Stimulated activated CD4-positive, alpha-beta T cell treated with anti-CD3 and anti-CD28 coated beads, Interleukin-4, amount 100 ng/mL, for 48 hours (primary cell): Measurements from ENCODE around the gene AIFM2.
"Not testable (repeated sequence)": the region's sequence is repeated elsewhere in the genome, so short reads cannot be mapped to it uniquely, and the experiment has no call there.

ENCODE experiments used
- DNase-seq, 2 donors: peaks; one replicate each; pipeline ENCODE4 v3.0.0-alpha.2; 2020; ENCODE audit warnings: low read depth in 2 of 2

The AIFM2 gene

DNA sequence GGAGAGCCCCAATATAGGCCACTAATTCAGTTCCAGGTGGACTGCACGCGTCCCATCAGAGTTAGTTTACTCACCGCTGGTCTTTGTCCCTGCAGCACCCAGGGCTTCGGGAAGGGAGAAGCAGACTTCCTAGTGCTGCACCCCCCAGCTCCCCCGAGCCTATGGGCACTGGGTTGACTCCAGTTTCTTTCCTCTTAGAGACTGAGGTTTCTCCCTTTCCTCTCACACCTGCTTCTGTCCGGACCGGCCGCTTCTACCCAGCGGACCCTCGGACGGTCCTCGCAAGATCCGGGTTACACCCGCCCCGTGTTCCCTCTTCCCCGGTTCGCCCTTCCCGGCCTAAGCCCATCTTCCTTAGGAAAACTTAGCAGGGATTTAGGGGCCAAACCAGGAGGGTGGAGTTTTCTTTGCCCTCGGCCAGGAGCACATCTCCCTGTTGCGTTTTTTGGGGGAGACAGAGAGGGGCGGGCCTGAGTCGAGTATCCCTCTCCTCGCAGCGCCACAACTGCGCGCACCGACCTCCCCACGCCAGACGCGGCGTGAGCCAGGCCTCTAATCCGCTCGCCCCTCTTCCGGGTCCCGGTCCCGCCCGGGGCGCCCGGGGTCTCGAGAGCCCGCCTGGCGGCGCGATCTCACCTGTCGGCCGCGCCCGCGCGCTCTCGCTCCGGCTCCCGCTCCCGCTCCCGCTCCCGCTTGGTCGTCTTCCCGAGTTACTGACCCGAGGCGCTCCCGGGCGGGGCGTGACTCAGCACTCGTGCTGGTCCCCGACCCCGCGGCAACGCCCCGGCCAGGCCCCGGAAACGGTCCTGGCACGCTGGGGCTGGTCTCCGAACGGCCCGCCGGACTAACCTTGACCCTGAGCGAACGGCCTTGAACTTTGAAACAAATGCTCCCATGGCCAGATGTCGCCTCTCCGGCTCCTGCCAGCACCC is at the start of gene AIFM2:
TSS of gene AIFM2 (minus strand) at position 728 of the 932 bp plus-strand sequence. CDS start 8,741 bp downstream, outside the sequence.
- DNase-seq, result peak in 1 of 2 donors; percentile 14

DNA sequence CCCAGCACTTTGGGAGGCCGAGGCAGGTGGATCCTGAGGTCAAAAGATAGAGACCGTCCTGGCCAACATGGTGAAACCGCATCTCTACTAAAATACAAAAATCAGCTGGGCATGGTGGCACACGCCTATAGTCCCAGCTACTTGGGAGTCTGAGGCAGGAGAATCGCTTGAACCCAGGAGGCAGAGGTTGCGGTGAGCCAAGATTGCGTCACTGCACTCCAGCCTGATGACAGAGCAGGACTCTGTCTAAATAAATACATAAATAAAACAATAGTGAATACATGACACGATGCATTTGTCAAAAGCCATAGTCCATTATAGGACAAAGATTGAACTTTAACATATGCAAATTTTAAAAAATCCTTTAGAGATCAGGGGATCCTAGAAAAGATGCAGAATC is 46.6 kb upstream of the AIFM2 start:
- not testable (repeated sequence) for DNase-seq

GRCh38 chr10:70178139-70178725 is 45.6 kb upstream of the AIFM2 start:
- DNase-seq, result no peak

- DNase-seq, result no peak
These were observed 43.8 kb upstream of the AIFM2 start for GRCh38 chr10:70176441-70176840.

DNA sequence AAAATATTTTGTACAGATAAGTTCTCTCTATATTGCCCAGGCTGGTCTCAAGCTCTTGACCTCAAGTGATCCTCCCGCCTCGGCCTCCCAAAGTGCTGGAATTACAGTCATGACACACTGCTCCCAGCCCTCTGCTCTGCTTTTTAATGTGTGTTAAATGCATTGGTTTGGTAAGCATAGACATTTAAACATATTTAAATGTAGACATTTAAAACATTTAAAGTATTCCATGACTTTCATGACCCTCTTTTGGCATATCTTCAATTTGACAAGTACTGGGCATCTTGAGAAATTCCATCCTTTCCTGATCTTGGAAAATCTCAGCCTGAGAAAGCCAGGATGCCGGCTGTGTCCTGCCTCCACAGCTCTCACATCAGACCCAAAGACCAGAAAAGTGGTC is 42.9 kb upstream of the AIFM2 start:
- DNase-seq, result no peak

- DNase-seq, result no peak
These were observed 41.6 kb upstream of the AIFM2 start for GRCh38 chr10:70174058-70174741.

- no peak for DNase-seq
These were observed 37.2 kb upstream of the AIFM2 start for GRCh38 chr10:70169649-70170364.

DNA sequence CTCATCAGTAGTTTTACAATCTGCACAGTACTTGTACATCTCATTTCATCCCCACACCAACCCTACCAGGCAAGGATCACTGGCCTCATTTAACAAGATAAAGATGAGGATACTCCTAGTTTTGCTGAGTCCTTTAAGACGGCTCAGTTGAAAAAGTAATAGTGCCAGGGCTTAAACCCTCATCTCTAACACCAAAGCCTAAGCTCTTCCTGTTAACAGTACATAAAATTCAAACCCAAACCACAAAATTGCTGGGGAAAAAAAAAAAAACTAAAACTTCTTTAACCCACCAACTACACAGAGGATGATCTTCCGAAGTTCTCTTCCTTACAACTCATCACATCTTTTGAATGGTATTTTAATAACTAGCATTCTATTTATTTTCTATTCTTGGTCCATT is 36.4 kb upstream of the AIFM2 start:
- DNase-seq, result no peak

- no peak for DNase-seq
These were observed 34.6 kb upstream of the AIFM2 start for GRCh38 chr10:70167246-70167645.

DNA sequence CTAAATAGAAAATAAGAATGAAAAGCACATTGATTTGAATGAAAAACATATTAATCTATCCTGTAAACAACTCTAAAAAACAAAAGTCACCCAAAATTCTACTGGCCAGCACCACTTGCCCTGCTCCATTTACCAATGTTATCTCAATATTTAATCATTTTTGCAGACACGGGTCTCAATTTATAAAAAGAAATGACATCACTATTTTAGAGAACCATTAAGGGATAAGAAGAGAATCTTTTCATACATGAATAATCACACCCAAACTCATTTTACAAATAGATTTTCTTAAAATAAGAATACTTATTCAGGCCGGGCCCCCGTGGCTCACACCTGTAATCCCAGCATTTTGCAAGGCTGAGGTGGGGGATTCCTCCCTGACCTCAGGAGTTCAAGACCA is 33.8 kb upstream of the AIFM2 start:
- DNase-seq, result no peak

DNA sequence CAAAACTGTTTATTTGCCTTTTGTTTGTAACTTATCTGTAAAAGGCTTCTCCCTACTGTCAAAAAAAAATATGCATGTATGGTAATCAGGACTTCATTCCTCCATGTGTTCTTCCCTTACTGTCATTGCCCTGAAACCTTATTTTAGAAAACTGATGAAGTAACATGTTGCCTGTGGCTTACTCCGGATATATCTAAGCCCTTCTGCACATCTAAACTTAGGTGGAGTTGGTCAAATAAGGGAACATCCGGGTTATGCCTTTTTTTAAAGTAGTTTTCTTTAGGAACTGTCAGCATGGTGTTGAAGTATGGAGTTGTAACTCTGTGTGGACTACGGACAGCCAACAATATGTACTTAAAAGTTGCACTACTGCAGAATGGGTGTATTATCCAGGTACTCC is 31.5 kb upstream of the AIFM2 start:
- DNase-seq, result no peak

DNA sequence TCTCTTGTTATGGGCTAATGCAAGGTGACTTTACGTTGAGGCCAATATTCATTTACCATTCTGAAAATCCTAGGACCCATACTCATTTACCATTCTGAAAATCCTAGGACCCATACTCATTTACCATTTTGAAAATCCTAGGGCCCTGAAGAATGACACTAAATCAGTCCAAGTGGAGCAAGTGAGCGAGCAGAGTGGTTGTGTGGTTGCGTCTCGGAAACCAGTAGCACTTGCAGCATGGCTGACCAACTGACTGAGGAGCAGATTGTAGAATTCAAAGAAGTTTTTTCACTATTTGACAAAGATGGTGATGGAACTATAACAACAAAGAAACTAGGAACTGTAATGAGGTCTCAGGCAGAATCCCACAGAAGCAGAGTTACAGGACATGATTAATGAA is 30.8 kb upstream of the AIFM2 start:
- no peak for DNase-seq

DNA sequence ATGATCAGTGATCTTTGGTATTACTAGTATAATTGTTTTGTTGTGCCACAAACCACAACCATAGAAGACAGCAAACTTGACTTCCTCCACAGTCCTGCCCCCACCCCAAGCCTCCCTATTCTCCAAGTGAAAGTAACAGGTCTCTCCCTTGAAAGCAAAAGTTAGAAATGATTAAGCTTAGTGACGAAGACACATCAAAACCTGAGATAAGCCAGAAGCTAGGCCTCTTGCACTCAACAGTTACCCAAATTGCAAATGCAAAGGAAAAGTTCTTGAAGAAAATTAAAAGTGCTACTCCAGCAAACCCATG is 30.2 kb upstream of the AIFM2 start:
- DNase-seq, result peak in 1 of 2 donors; percentile 57

GRCh38 chr10:70162151-70162891 is 29.7 kb upstream of the AIFM2 start:
- DNase-seq, result no peak

DNA sequence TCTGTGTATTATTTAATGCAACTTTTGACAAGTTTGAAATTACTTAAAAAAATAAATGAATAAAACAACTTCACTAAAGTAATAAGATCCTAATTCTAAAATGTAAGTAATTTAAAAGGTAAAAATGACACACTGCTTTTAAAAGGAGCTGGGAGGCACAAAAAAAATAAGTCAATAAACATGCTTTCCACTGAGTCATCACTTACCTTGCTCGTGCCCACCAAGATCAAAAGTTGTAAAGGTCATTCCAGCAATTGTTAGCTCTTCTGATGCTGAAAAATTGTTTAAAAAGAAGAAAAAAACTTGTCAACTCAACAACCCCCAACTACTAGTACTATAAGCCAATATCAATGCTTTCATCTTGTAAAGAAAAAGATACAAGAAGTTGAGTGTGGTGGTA is 28.2 kb upstream of the AIFM2 start:
- DNase-seq, result no peak

GRCh38 chr10:70159366-70159765 is 26.7 kb upstream of the AIFM2 start:
- DNase-seq, result not testable (repeated sequence)

- no peak for DNase-seq
These were observed 25.5 kb upstream of the AIFM2 start for GRCh38 chr10:70158113-70158512.

DNA sequence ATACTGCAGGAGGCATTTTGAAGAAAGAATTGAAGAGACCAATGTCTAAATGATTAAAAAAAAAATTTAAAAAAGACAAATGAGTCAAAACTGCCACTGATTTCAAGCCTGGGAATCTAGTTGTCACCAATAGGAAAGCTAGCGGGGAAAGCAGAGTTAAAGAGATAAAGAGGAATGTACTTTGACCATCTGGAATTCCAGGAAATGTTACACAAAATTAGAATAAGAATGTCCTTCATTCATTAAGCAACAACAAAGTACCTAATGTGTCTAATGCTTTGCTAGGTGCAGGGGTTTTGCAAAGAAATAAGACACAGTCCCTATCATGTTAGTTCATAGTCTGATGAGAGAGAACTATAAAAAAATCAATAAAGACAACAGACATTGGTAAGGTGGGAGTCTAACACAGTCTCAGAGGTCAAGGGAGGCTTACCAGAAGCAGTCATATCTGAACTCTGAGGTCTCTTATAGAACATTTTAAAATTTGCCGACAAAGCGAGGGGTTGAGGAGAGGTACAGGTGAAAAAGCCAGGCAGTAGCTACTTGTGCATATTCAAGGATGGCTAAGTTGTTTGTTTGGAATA is 22.7 kb upstream of the AIFM2 start:
- DNase-seq, result no peak

DNA sequence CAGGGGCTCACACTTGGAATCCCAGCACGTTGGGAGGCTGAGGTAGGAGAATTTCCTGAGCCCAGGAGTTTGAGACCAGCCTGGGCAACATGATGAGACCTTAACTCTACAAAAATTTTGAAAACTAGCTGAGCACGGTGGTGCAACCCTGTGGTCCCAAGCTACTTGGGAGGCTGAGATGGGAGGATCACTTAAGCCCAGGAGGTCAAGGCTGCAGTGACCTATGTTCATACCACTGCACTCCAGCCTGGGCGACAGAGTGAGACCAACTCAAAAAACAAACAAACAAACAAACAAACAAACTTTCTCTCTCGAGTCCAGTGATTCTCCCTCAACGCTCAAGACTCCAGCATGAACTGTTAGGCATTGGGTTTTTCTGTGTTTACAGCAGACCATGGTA is 15.9 kb upstream of the AIFM2 start:
- DNase-seq, result no peak

DNA sequence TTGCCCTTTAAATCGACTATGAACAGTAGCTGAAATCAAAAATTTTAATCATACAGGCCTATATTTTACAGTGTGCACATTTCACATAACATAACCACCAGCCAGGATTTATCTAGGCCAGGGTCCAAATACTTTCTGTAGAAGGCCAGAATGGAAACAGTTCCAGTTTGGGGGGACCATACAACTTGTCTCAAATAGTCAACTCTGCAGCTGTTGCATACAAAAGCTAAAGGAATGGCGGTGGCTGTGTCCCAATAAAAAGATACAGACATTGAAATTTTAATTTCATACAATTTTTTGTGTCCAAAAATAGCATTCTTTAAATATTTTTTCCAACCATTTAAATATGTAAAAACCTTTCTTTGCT is 14.6 kb upstream of the AIFM2 start:
- DNase-seq, result no peak
